Small intestine (tissue), 4 donors: ENCODE results near the gene SDHAF1. TPM values are rescaled to one million over a fixed set of nuclear protein-coding genes. Genes with fewer than 3 reads are reported as not detected.

Experiments used
- polyA plus RNA-seq, 4 donors: library from polyadenylated mRNA; stranded (reverse) in 3 of 4; unstranded in 1 of 4; fragments of 200-250 nt in 3 of 4; fragments of 120-200 nt in 1 of 4; gene quantifications; one replicate each; pipeline versions ENCODE4 v1.2.1 to v1.2.3, GENCODE V29; 2013
- donor health status: healthy with polysubstance abuse.
- donor health status: Bipolar disorder and iron deficiency.
- donor health status: healthy.

Gene SDHAF1
- polyA plus RNA-seq, 4 donors, result 27.8 to 58.4 (median 36.4) TPM

Other genes starting within 250 kb of the SDHAF1 start
- 10 to 100 TPM; 14.6 to 99.7 (median 34.7) TPM for gene U2AF1L4, start 249.8 kb upstream of the SDHAF1 start, polyA plus RNA-seq
- 10 to 100 TPM; 59.7 to 95.9 (median 70.1) TPM for gene PSENEN, start 249.5 kb upstream of the SDHAF1 start, polyA plus RNA-seq
- gene LIN37, start 246.6 kb upstream of the SDHAF1 start, polyA plus RNA-seq, result 10 to 100 TPM in 3 of 4 donors, 1 to 10 TPM in 1; 9.6 to 58.6 (median 26.7) TPM
- gene HSPB6, start 238.2 kb upstream of the SDHAF1 start, polyA plus RNA-seq, result 10 to 100 TPM in 2 of 4 donors, 1 to 10 TPM in 2; 2.0 to 41.7 (median 11.5) TPM
- 10 to 100 TPM in 2 of 4 donors, 1 to 10 TPM in 2; 1.8 to 15.0 (median 6.2) TPM for gene PROSER3, start 237.0 kb upstream of the SDHAF1 start, polyA plus RNA-seq
- gene ARHGAP33, start 219.6 kb upstream of the SDHAF1 start, polyA plus RNA-seq, result 10 to 100 TPM in 1 of 4 donors, 1 to 10 TPM in 3; 1.1 to 16.2 (median 5.0) TPM
- under 1 TPM in 2 of 4 donors, not detected in 2; 0.24 to 0.54 TPM for gene PRODH2, start 182.3 kb upstream of the SDHAF1 start, polyA plus RNA-seq
- gene NPHS1, start 142.7 kb upstream of the SDHAF1 start, polyA plus RNA-seq, result under 1 TPM in 2 of 4 donors, not detected in 2; 0.06 to 0.52 TPM
- gene KIRREL2, start 138.3 kb upstream of the SDHAF1 start, polyA plus RNA-seq, result under 1 TPM in 2 of 4 donors, not detected in 2; 0.10 to 0.62 TPM
- gene APLP1, start 126.6 kb upstream of the SDHAF1 start, polyA plus RNA-seq, result 10 to 100 TPM in 1 of 4 donors, 1 to 10 TPM in 2, not detected in 1; 3.6 to 13.8 (median 4.7) TPM
- 1 to 10 TPM; 5.1 to 7.6 (median 6.4) TPM for gene NFKBID, start 94.6 kb upstream of the SDHAF1 start, polyA plus RNA-seq
- gene HCST, start 92.7 kb upstream of the SDHAF1 start, polyA plus RNA-seq, result 10 to 100 TPM in 2 of 4 donors, 1 to 10 TPM in 2; 2.7 to 17.6 (median 11.0) TPM
- gene TYROBP, start 86.9 kb upstream of the SDHAF1 start, polyA plus RNA-seq, result 100 to 1,000 TPM in 1 of 4 donors, 10 to 100 TPM in 3; 15.9 to 128 (median 63.8) TPM
- 10 to 100 TPM in 2 of 4 donors, 1 to 10 TPM in 2; 3.5 to 11.7 (median 8.7) TPM for gene LRFN3, start 58.8 kb upstream of the SDHAF1 start, polyA plus RNA-seq
- gene SYNE4, start 13.6 kb downstream of the SDHAF1 start, polyA plus RNA-seq, result 10 to 100 TPM in 1 of 4 donors, 1 to 10 TPM in 3; 3.0 to 16.0 (median 3.7) TPM
- gene ALKBH6, start 19.0 kb downstream of the SDHAF1 start, polyA plus RNA-seq, result 10 to 100 TPM; 14.3 to 19.7 (median 15.6) TPM
- gene CLIP3, start 37.7 kb downstream of the SDHAF1 start, polyA plus RNA-seq, result 1 to 10 TPM in 3 of 4 donors, under 1 TPM in 1; 0.45 to 7.5 (median 4.6) TPM
- 1 to 10 TPM; 5.3 to 8.9 (median 6.6) TPM for gene THAP8, start 59.1 kb downstream of the SDHAF1 start, polyA plus RNA-seq
- gene WDR62, start 59.7 kb downstream of the SDHAF1 start, polyA plus RNA-seq, result 1 to 10 TPM in 2 of 4 donors, under 1 TPM in 2; 0.22 to 5.0 (median 1.4) TPM
- not detected for gene OVOL3, start 116.0 kb downstream of the SDHAF1 start, polyA plus RNA-seq
- 10 to 100 TPM; 46.5 to 77.5 (median 66.5) TPM for gene POLR2I, start 119.7 kb downstream of the SDHAF1 start, polyA plus RNA-seq
- 100 to 1,000 TPM in 3 of 4 donors, 10 to 100 TPM in 1; 75.0 to 133 (median 113) TPM for gene TBCB, start 120.3 kb downstream of the SDHAF1 start, polyA plus RNA-seq
- gene CAPNS1, start 144.9 kb downstream of the SDHAF1 start, polyA plus RNA-seq, result 1,000 to 10,000 TPM in 1 of 4 donors, 100 to 1,000 TPM in 3; 600 to 1,094 (median 775) TPM
- gene COX7A1, start 157.3 kb downstream of the SDHAF1 start, polyA plus RNA-seq, result 10 to 100 TPM in 2 of 4 donors, 1 to 10 TPM in 2; 1.3 to 26.2 (median 9.9) TPM
- gene ZNF565, start 219.5 kb downstream of the SDHAF1 start, polyA plus RNA-seq, result 1 to 10 TPM; 1.6 to 4.8 (median 2.8) TPM
- 10 to 100 TPM; 18.4 to 71.6 (median 25.7) TPM for gene ZNF146, start 219.9 kb downstream of the SDHAF1 start, polyA plus RNA-seq